ENCODE results near the gene NR2C1. TPM values are rescaled to one million over a fixed set of nuclear protein-coding genes. Genes with fewer than 3 reads are reported as not detected.

Gene NR2C1
- total and polyA plus RNA-seq, 9 of the 15 experiments (the other 6 are each of a cell fraction or from before 2014, with no cell fraction given) = 8.5 to 42.4 (median 35.6) TPM

DNA sequence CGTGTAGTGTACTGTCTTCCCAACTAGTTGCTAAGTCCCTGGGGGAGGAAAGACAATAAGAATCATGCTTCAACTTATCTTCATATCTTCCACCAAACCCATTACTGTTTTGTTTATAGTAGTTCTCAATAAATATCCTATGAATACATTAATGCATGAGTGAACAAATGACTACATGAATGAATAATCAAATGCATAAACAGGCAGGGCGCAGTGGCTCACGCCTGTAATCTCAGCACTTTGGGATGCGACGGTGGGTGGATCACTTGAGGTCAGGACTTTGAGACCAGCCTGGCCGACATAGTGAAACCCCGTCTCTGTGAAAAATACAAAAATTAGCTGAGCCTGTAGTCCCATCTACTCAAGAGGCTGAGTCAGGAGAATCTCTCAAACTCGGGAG is 32.1 kb upstream of the NR2C1 start (continued):
- TF ChIP-seq, protein P1, sequence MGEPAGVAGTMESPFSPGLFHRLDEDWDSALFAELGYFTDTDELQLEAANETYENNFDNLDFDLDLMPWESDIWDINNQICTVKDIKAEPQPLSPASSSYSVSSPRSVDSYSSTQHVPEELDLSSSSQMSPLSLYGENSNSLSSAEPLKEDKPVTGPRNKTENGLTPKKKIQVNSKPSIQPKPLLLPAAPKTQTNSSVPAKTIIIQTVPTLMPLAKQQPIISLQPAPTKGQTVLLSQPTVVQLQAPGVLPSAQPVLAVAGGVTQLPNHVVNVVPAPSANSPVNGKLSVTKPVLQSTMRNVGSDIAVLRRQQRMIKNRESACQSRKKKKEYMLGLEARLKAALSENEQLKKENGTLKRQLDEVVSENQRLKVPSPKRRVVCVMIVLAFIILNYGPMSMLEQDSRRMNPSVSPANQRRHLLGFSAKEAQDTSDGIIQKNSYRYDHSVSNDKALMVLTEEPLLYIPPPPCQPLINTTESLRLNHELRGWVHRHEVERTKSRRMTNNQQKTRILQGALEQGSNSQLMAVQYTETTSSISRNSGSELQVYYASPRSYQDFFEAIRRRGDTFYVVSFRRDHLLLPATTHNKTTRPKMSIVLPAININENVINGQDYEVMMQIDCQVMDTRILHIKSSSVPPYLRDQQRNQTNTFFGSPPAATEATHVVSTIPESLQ (CRISPR knock-in tag; IDR thresholded peaks at IDR 0.05) = no peak
- no peak for TF ChIP-seq MAFG (tag; conservative IDR thresholded peaks at IDR 0.05)
- TF ChIP-seq, protein P2, sequence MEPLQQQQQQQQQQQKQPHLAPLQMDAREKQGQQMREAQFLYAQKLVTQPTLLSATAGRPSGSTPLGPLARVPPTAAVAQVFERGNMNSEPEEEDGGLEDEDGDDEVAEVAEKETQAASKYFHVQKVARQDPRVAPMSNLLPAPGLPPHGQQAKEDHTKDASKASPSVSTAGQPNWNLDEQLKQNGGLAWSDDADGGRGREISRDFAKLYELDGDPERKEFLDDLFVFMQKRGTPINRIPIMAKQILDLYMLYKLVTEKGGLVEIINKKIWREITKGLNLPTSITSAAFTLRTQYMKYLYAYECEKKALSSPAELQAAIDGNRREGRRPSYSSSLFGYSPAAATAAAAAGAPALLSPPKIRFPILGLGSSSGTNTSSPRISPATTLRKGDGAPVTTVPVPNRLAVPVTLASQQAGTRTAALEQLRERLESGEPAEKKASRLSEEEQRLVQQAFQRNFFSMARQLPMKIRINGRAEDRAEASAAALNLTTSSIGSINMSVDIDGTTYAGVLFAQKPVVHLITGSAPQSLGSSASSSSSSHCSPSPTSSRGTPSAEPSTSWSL (CRISPR knock-in tag; IDR thresholded peaks at IDR 0.05; ENCODE audit: borderline replicate concordance) = no peak
- TF ChIP-seq MTF1 (CRISPR knock-in tag; IDR thresholded peaks at IDR 0.05; ENCODE audit: borderline replicate concordance) = no peak
- TF ChIP-seq MECOM (CRISPR knock-in tag; IDR thresholded peaks at IDR 0.05) = no peak
- TF ChIP-seq, protein P3, sequence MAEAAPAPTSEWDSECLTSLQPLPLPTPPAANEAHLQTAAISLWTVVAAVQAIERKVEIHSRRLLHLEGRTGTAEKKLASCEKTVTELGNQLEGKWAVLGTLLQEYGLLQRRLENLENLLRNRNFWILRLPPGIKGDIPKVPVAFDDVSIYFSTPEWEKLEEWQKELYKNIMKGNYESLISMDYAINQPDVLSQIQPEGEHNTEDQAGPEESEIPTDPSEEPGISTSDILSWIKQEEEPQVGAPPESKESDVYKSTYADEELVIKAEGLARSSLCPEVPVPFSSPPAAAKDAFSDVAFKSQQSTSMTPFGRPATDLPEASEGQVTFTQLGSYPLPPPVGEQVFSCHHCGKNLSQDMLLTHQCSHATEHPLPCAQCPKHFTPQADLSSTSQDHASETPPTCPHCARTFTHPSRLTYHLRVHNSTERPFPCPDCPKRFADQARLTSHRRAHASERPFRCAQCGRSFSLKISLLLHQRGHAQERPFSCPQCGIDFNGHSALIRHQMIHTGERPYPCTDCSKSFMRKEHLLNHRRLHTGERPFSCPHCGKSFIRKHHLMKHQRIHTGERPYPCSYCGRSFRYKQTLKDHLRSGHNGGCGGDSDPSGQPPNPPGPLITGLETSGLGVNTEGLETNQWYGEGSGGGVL (CRISPR knock-in tag; IDR thresholded peaks at IDR 0.05) = no peak
- TF ChIP-seq, protein P4, sequence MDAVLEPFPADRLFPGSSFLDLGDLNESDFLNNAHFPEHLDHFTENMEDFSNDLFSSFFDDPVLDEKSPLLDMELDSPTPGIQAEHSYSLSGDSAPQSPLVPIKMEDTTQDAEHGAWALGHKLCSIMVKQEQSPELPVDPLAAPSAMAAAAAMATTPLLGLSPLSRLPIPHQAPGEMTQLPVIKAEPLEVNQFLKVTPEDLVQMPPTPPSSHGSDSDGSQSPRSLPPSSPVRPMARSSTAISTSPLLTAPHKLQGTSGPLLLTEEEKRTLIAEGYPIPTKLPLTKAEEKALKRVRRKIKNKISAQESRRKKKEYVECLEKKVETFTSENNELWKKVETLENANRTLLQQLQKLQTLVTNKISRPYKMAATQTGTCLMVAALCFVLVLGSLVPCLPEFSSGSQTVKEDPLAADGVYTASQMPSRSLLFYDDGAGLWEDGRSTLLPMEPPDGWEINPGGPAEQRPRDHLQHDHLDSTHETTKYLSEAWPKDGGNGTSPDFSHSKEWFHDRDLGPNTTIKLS (IDR thresholded peaks at IDR 0.05; ENCODE audit: borderline replicate concordance, low read depth) = no peak

Data from K562 (cell line).